Subcutaneous adipose tissue (tissue), 4 donors: ENCODE results near the gene CEACAM21. TPM values are rescaled to one million over a fixed set of nuclear protein-coding genes. Genes with fewer than 3 reads are reported as not detected.

ENCODE experiments used
- total RNA-seq, 4 donors: library from RNA; depleted of rRNA; stranded (reverse); fragments of >200 nt; gene quantifications; one replicate each; pipeline ENCODE4 v1.1.0, GENCODE V29; 2016
- TF ChIP-seq, protein P1 (sequence below): fragments of 450-650 bp; IDR thresholded peaks from one replicate; pipeline ENCODE4 v1.5.1; 2016; ENCODE audit warnings: low read depth, mild to moderate bottlenecking, control low read depth, antibody characterized with exemption, moderate library complexity

CEACAM21 gene
- 1 to 10 TPM in 2 of 4 donors, not detected in 2; 1.1 to 3.1 TPM for total RNA-seq

DNA sequence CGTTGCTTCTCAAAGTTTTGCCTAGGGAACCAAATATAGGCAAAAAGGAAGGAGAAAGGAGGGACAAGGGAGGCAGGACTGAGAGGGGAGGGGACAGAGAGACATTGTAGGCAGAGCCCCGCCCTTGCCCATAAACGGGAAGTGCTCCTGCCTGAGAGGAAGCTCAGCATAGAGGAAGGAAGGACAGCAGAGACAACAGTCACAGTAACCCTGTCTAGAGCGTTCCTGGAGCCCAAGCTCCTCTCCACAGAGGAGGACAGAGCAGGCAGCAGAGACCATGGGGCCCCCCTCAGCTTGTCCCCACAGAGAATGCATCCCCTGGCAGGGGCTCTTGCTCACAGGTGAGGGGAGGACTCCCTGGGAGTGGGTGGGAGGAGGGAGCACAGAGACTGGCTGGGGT is at the start of gene CEACAM21:
Gene CEACAM21, plus strand, starts transcription at position 169 of the 400 bp plus-strand sequence. Its CDS starts 109 bp downstream, at position 278.
- TF ChIP-seq, protein P1, sequence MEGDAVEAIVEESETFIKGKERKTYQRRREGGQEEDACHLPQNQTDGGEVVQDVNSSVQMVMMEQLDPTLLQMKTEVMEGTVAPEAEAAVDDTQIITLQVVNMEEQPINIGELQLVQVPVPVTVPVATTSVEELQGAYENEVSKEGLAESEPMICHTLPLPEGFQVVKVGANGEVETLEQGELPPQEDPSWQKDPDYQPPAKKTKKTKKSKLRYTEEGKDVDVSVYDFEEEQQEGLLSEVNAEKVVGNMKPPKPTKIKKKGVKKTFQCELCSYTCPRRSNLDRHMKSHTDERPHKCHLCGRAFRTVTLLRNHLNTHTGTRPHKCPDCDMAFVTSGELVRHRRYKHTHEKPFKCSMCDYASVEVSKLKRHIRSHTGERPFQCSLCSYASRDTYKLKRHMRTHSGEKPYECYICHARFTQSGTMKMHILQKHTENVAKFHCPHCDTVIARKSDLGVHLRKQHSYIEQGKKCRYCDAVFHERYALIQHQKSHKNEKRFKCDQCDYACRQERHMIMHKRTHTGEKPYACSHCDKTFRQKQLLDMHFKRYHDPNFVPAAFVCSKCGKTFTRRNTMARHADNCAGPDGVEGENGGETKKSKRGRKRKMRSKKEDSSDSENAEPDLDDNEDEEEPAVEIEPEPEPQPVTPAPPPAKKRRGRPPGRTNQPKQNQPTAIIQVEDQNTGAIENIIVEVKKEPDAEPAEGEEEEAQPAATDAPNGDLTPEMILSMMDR: no peak

DNA sequence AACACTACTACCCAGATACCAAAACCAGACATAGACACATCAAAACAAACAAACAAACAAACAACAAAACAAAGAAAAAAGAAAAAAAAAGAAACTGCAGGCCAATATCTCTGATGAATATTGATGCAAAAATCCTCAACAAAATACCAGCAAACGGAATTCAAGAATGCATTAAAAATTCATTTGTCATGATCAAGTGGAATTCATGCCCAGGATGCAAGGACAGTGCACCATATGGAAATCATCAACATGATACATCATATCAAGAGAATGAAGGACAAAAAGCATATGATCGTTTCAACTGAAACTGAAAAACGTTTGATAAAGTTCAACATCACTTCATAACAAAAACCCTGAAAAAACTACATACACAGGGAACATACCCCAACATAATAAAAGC is 48.9 kb upstream of the CEACAM21 start:
- TF ChIP-seq, protein P1: no peak

DNA sequence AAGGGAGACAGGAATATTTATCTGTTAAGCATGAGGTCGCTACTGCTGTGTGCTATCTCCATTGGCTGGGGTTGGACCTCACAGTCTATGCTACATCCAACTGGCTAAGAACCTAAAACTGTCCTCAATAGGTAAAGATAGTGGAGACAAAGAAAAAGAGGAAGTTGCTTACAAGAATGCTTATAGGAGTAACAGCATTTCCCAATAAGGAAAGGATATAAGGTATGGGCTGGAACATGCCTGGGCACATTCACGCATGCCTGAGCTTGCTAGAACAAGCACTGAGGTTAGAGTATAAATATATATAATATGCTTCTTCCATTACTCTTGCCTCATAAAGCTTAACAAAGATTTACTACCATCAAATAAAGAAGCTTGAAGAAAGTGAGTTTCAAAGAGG is 47.9 kb upstream of the CEACAM21 start:
- TF ChIP-seq, protein P1: no peak

DNA sequence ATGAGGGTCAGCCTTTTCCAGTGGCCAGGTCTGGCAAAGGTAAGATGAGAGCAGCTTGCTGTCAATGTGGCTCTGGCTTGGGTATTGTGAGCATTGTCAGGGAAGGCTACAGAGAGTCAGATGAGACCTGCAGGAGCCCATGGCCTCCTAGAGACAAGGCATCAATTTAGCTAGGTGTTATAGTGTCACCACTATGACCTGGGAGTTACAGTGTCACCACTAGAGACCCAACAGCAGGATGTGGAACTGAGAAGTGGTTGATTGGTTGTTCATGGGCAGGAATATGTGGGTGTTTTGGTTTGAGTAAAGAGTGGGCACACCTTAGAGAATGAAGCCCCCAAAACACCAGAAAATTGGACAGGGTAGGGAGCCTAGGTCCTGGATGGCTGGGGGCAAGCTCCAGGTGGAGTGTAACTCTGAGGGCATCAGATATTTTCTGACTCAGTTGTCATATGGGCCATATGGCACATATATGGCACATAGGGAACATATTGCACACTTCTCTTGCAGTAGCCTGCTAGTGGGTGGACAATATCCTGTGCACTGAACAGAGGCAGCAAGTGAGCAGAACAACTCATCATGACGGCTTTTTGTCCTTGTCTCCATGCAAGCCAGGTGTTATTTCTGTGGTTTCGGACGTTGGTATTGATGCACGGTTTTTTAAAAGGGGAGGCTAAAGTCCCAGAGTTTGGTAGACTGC is 46.3 kb upstream of the CEACAM21 start:
- TF ChIP-seq, protein P1: no peak

DNA sequence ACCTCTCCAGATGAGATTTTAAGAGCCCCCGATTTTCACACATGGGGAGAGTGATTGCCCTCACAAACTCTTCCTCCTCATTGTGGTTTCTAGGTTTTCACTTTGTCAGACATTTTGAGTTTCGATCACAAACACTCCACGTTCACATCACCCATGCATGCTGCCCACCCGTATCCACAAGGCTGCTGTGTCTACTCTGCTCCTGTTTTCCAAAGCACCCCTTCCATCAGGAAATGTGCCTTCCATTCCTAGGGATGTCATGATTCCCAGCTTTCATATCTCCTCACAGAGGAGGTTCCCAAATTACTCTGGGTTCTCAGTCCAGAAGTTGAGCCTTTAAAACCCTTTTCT is 45.8 kb upstream of the CEACAM21 start:
- TF ChIP-seq, protein P1: no peak

DNA sequence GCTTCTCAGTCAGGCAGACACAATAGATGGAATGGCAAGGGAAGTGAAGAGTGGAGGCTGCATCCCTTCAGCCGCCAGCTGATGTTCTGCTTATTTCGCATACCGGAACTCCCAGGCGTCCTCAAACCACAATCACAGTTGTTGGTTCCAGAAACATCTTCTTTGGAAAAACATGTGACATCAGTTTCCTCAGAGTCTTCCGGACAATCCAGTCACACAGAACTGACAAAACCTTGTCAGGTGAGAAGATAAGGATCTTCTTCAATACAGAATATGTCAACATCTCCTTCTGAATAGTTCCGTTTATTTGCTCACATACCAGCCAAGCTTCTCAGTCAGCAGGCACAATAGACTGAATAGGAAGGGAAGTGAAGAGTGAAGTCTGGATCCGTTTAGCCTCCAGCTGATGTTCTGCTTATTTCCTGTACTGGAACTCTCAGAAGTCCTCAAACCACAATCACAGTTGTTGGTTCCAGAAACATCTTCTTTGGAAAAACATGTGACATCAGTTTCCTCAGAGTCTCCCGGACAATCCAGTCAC is 45.1 kb upstream of the CEACAM21 start:
- TF ChIP-seq, protein P1: no peak

DNA sequence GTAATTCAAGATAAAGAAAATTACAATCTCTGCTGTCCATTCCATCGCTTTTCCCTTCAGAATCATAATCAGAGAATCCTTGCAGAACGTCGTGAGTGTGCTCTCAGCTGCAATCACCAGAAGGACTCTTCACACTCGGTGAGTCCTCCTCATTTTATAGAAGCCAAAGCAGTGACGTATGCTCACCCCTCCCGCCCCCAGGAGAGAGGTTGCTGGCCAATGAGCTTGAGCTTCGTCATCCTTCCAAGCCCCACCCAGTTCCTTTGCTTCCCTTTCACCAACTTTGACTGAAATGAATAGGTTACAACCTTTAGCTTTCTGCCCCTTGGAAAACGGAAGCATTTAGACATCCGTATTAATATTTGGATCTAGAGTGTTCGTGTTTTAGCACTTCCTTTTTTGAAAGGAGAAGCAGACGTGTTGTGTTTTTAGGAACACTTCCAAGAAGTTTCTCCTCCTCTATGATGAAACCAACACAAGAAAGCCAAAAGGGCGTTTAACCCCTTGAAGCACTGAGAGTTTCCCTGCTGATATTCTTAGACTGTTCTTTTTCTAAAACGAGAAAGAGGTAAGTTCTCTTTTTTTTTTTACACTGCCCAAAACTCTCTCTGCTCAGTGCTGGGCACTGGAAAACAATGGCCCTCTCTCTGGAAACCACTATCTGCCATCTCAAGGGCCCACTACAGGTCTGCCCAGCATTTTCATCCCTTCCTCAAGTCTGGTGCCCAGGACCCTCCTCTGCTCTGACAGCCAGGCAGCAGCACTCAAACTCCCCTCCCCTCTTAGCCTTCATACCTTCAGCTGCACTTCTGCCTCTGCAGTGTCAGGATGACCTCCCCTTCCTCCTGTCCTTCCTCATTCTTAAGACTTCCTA is 44.3 kb upstream of the CEACAM21 start:
- TF ChIP-seq, protein P1: no peak
